Measurements from ENCODE around the gene GRIP2. TPM values are rescaled to one million over a fixed set of nuclear protein-coding genes. Genes with fewer than 3 reads are reported as not detected.

Gene GRIP2
- total RNA-seq, 2 donors from 2014 or later: 0.49 to 1.7 TPM

Other genes with a start within 250 kb of the GRIP2 start
- 1 to 10 TPM; 6.7 to 8.3 TPM for gene SLC6A6, start 137.7 kb downstream of the GRIP2 start, total RNA-seq
- gene CCDC174, start 111.4 kb upstream of the GRIP2 start, total RNA-seq: 10 to 100 TPM; 18.5 to 20.0 TPM
- gene C3orf20, start 134.8 kb upstream of the GRIP2 start, total RNA-seq: under 1 TPM in 1 of 2 donors, not detected in 1; 0.21 TPM